IMR-90 (cell line): Measurements from ENCODE around the gene TFIP11. TPM values are rescaled to one million over a fixed set of nuclear protein-coding genes. Genes with fewer than 3 reads are reported as not detected.
A peak's percentile ranks its signal among the peaks of the same experiment; 100 is the strongest.

Source experiments
- ATAC-seq: fragments of 200-7000 bp; cut with Tn5 transposase; 2 replicates; pipeline ENCODE4 v1.9.1; 2020; ENCODE audit warnings: low read depth, mild to moderate bottlenecking, moderate library complexity
- BruUV-seq: library from RNA; stranded (reverse); fragments of 400-500 nt; replicated peaks from 2 replicates; lab custom pipeline; 2021; lab: Mats Ljungman, UMichigan
- CTCF ChIA-PET: fragments of 300-600 bp; formaldehyde crosslinking; extraction: SDS; loops from one replicate; lab custom pipeline; 2021; ENCODE audit warnings: antibody characterized with exemption; lab: Yijun Ruan, JAX
- POLR2A ChIA-PET: fragments of 300-600 bp; sonication (Branson Sonifier 250); formaldehyde crosslinking; loops from one replicate; lab custom pipeline; 2022; ENCODE audit warnings: antibody characterized with exemption; ENCODE audit not compliant: unreplicated experiment; lab: Charles Lee
- DNase-seq: peaks from one replicate; pipeline ENCODE4 v3.0.0; 2013
- H2AFZ ChIP-seq: replicated peaks from 2 replicates; pipeline ENCODE3; 2013; ENCODE audit warnings: low read length, mild to moderate bottlenecking; ENCODE audit not compliant: poor library complexity
- H2AK5ac ChIP-seq: 2 replicates; pipeline ENCODE4 v1.6.1; 2013; ENCODE audit warnings: low read depth, low read length, inconsistent platforms
- H2AK9ac ChIP-seq: replicated peaks from 2 replicates; pipeline ENCODE3; 2013; ENCODE audit warnings: mild to moderate bottlenecking, low read depth, low read length, moderate library complexity; ENCODE audit not compliant: poor library complexity
- H2BK120ac ChIP-seq: 2 replicates; pipeline ENCODE4 v1.6.1; 2013; ENCODE audit warnings: low read depth, low read length, inconsistent platforms
- H2BK15ac ChIP-seq: 3 replicates; pipeline ENCODE4 v1.6.1; 2013; ENCODE audit warnings: low read depth, low read length, inconsistent platforms
- H2BK20ac ChIP-seq: 2 replicates; pipeline ENCODE4 v1.6.1; 2013; ENCODE audit warnings: low read depth, mild to moderate bottlenecking, inconsistent platforms, low read length, moderate library complexity
- H2BK5ac ChIP-seq: 2 replicates; pipeline ENCODE4 v1.6.1; 2013; ENCODE audit warnings: mild to moderate bottlenecking, low read depth, low read length, inconsistent platforms; ENCODE audit not compliant: poor library complexity, severe bottlenecking
- H3K14ac ChIP-seq: replicated peaks from 2 replicates; pipeline ENCODE4 v1.6.1; 2013; ENCODE audit warnings: low read depth, low read length, inconsistent platforms
- H3K18ac ChIP-seq: 2 replicates; pipeline ENCODE4 v1.6.1; 2013; ENCODE audit warnings: low read depth, low read length, control low read depth
- H3K23ac ChIP-seq: 2 replicates; pipeline ENCODE4 v1.6.1; 2013; ENCODE audit warnings: low read depth, low read length, inconsistent platforms
- H3K27ac ChIP-seq: 2 replicates; pipeline ENCODE4 v1.5.1; 2013; ENCODE audit warnings: mild to moderate bottlenecking, control low read depth, low read length; ENCODE audit not compliant: insufficient read depth
- H3K27me3 ChIP-seq: 2 replicates; pipeline ENCODE4 v1.6.1; 2013; ENCODE audit warnings: low read length; ENCODE audit not compliant: control insufficient read depth, insufficient read depth
- H3K36me3 ChIP-seq: 2 replicates; pipeline ENCODE4 v1.6.1; 2013; ENCODE audit warnings: low read length, mixed read lengths; ENCODE audit not compliant: control insufficient read depth, insufficient read depth
- H3K4ac ChIP-seq: 2 replicates; pipeline ENCODE4 v1.6.1; 2013; ENCODE audit warnings: low read depth, low read length, inconsistent platforms
- H3K4me1 ChIP-seq: 2 replicates; pipeline ENCODE4 v1.6.1; 2013; ENCODE audit warnings: low read length, mixed read lengths; ENCODE audit not compliant: control insufficient read depth, insufficient read depth
- H3K4me2 ChIP-seq: 2 replicates; pipeline ENCODE4 v1.6.1; 2013; ENCODE audit warnings: low read depth, mild to moderate bottlenecking, control low read depth, low read length, moderate library complexity
- H3K4me3 ChIP-seq: 2 replicates; pipeline ENCODE4 v1.5.1; 2013; ENCODE audit warnings: low read depth, mild to moderate bottlenecking, control low read depth, low read length, moderate library complexity; ENCODE audit not compliant: insufficient read depth
- H3K56ac ChIP-seq: 2 replicates; pipeline ENCODE4 v1.6.1; 2013; ENCODE audit warnings: low read length, inconsistent platforms; ENCODE audit not compliant: insufficient read depth; ENCODE audit errors: extremely low read depth
- H3K79me1 ChIP-seq, 2 experiments: 2 replicates each; pipeline ENCODE4 v1.6.1; 2013; ENCODE audit warnings: low read length in 2 of 2, inconsistent platforms in 1 of 2, low read depth in 1 of 2
- H3K9ac ChIP-seq: 2 replicates; pipeline ENCODE4 v1.6.1; 2013; ENCODE audit warnings: low read depth, low read length, control low read depth
- H3K9me1 ChIP-seq: 2 replicates; pipeline ENCODE4 v1.6.1; 2013; ENCODE audit warnings: low read length, inconsistent platforms; ENCODE audit not compliant: insufficient read depth
- H3K9me3 ChIP-seq: 2 replicates; pipeline ENCODE4 v1.6.1; 2013; ENCODE audit warnings: low read length; ENCODE audit not compliant: control insufficient read depth, insufficient read depth
- H4K20me1 ChIP-seq: 2 replicates; pipeline ENCODE4 v1.6.1; 2013; ENCODE audit warnings: low read length, inconsistent platforms; ENCODE audit not compliant: insufficient read depth
- H4K5ac ChIP-seq: 2 replicates; pipeline ENCODE4 v1.6.1; 2013; ENCODE audit warnings: mild to moderate bottlenecking, low read depth, low read length, control low read depth
- H4K8ac ChIP-seq, 2 experiments: 2 replicates each; pipeline ENCODE4 v1.6.1; 2013; ENCODE audit warnings: low read depth in 2 of 2, low read length in 2 of 2, control low read depth in 1 of 2, inconsistent platforms in 1 of 2
- H4K91ac ChIP-seq: 2 replicates; pipeline ENCODE4 v1.6.1; 2013; ENCODE audit warnings: low read depth, low read length, inconsistent platforms; ENCODE audit not compliant: insufficient read depth
- CEBPB ChIP-seq: IDR thresholded peaks from 2 replicates; pipeline ENCODE4 v1.6.1; 2012; ENCODE audit warnings: low read depth, low read length, improper control_type of control experiment
- CTCF ChIP-seq: conservative IDR thresholded peaks from 2 replicates; pipeline ENCODE4 v1.5.1; 2012; ENCODE audit warnings: mild to moderate bottlenecking, low read depth, low read length, improper control_type of control experiment
- FOS ChIP-seq: fragments of 150-350 bp; IDR thresholded peaks from 2 replicates; pipeline ENCODE4 v1.6.1; 2016; ENCODE audit warnings: low read depth, low read length
- MAZ ChIP-seq: IDR thresholded peaks from 2 replicates; pipeline ENCODE4 v1.6.1; 2012; ENCODE audit warnings: low read depth, mild to moderate bottlenecking, low read length, improper control_type of control experiment, moderate library complexity, borderline replicate concordance
- MXI1 ChIP-seq: IDR thresholded peaks from 2 replicates; pipeline ENCODE4 v1.6.1; 2012; ENCODE audit warnings: low read depth, mild to moderate bottlenecking, low read length, moderate library complexity, borderline replicate concordance
- POLR2A ChIP-seq: IDR thresholded peaks from 2 replicates; pipeline ENCODE4 v1.6.1; 2012; ENCODE audit warnings: mild to moderate bottlenecking, low read depth, low read length
- RAD21 ChIP-seq: IDR thresholded peaks from 2 replicates; pipeline ENCODE4 v1.6.1; 2012; ENCODE audit warnings: low read length, improper control_type of control experiment
- RCOR1 ChIP-seq: IDR thresholded peaks from 2 replicates; pipeline ENCODE4 v1.6.1; 2012; ENCODE audit warnings: mild to moderate bottlenecking, low read length, improper control_type of control experiment; ENCODE audit not compliant: insufficient replicate concordance
- RFX5 ChIP-seq: IDR thresholded peaks from 2 replicates; pipeline ENCODE4 v1.8.0; 2012; ENCODE audit warnings: low read depth, mild to moderate bottlenecking, low read length, moderate library complexity
- SMC3 ChIP-seq: fragments of 150-350 bp; IDR thresholded peaks from 2 replicates; pipeline ENCODE4 v1.6.1; 2016; ENCODE audit warnings: low read depth, mild to moderate bottlenecking, antibody characterized with exemption, low read length, moderate library complexity
- WGBS, 2 experiments: methylation state at CpG; one replicate each; pipeline versions ENCODE4 v1.1.5 to v1.1.7; 2013; ENCODE audit warnings: missing lambda C conversion rate in 2 of 2; ENCODE audit not compliant: insufficient read length in 1 of 2; ENCODE audit errors: extremely low coverage in 2 of 2; 5-methylcytosine and 5-hydroxymethylcytosine counted together
- dilution Hi-C: fragments of 300-500 bp; cut with HindIII; formaldehyde crosslinking; loops from one replicate; pipeline ENCODE4 v1.14.3; 2018; ENCODE audit warnings: low sequenced_read_pairs; ENCODE audit not compliant: unreplicated experiment
- in situ Hi-C: fragments of 300-500 bp; cut with MboI; formaldehyde crosslinking; loops from 3 replicates; pipeline ENCODE4 v1.14.3; 2019; ENCODE audit warnings: low sequenced_read_pairs, inconsistent platforms, mixed read lengths
- intact Hi-C: fragments of 100-400 bp; cut with micrococcal nuclease; formaldehyde crosslinking; loops from 2 replicates; pipeline ENCODE4 v1.10.0; 2022
- polyA plus RNA-seq, 3 experiments: library from polyadenylated mRNA; depleted of rRNA; stranded (reverse); fragments of >200 nt; gene quantifications; 2 replicates each; pipeline ENCODE4 v1.2.3, GENCODE V29; 2012; ENCODE audit warnings: low replicate concordance in 1 of 3
- total RNA-seq: library from RNA; depleted of rRNA; stranded (reverse); fragments of >200 nt; gene quantifications from 2 replicates; pipeline ENCODE4 v1.2.3, GENCODE V29; 2012

Gene TFIP11
- total and polyA plus RNA-seq, 2 of the 4 experiments (the other 2 are of a cell fraction) = 22.5 to 43.2 TPM

GRCh38 chr22:26549902-26550497 lies 37.7 kb upstream of the TFIP11 start (continued):
- TF ChIP-seq RCOR1 (no peak), MXI1 (no peak), RAD21 (no peak), SMC3 (no peak)

- Histone ChIP-seq H2AK9ac (no peak overlapping the region), H4K8ac (no peak overlapping the region; a peak in 1 of 4 replicates), H3K9me3 (no peaks in the 10 kb centered on the region), H4K5ac (no peak overlapping the region), H3K9ac (no peak overlapping the region), H4K20me1 (no peaks in the 10 kb centered on the region), H3K4me3 (no peak overlapping the region), H3K4ac (0 out of 2 replicates have a peak overlapping the region, but pooled peaks have one; percentile 15), H2AK5ac (no peak overlapping the region), H3K18ac (no peak overlapping the region), H3K14ac (no peak overlapping the region), H3K9me1 (peaks cover 30% of the 10 kb centered on the region), H2BK20ac (peak overlapping the region; percentile 43), H3K4me2 (no peak overlapping the region), H4K91ac (no peak overlapping the region), H3K36me3 (no peaks in the 10 kb centered on the region; the same call in 1 of the 2 replicates), H2BK5ac (no peak overlapping the region), H3K56ac (no peak overlapping the region), H3K4me1 (peaks cover 23% of the 10 kb centered on the region), H3K27me3 (no peaks in the 10 kb centered on the region), H3K79me1 (peaks cover 43 to 79% of the 10 kb centered on the region in 2 experiments), H3K23ac (no peak overlapping the region), H2AFZ (no peak overlapping the region), H2BK15ac (no peak overlapping the region), H3K27ac (no peak overlapping the region), H2BK120ac (no peak overlapping the region)
- in situ Hi-C loops = no loop called here
- TF ChIP-seq RCOR1 (no peak), POLR2A (no peak), MAZ (no peak), CTCF (no peak), CEBPB (no peak), RAD21 (no peak), FOS (no peak), RFX5 (no peak), MXI1 (no peak)
- WGBS, 2 experiments = 100% methylated on average over 1 of the region's 6 CpGs; no CpG with 5 or more reads in 1 of the 2 experiments
- dilution Hi-C loops = no loop called here
- ChIA-PET CTCF (no interaction called here), POLR2A (no interaction called here)
- intact Hi-C loops = no loop called here
- DNase-seq (no peak), ATAC-seq (no peak)
- no TSS peak for BruUV-seq
Measured at GRCh38 chr22:26548984-26549383, 36.7 kb upstream of the TFIP11 start.
